Measurements from ENCODE around the gene GLCE.
"Not testable (repeated sequence)": the region's sequence is repeated elsewhere in the genome, so short reads cannot be mapped to it uniquely, and the experiment has no call there.

GLCE gene

DNA sequence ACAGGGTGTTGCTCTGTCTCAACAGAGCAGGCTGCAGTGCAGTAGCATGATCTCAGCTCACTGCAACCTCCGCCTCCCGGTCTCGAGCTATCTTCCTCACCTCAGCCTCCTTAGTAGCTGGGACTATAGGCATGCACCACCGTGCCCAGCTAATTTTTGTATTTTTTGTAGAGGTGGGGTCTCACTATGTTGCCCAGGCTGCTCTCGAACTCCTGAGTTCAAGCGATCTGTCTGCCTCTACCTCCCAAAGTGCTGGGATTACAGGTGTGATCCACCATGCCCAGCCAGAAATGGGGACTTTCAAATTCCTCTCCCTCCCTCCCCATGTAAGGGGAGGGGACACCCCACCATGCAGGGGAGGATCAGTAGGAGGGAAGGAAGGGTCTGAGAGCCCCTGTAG, 141.7 kb downstream of the GLCE start:
- not testable (repeated sequence) for DNase-seq

DNA sequence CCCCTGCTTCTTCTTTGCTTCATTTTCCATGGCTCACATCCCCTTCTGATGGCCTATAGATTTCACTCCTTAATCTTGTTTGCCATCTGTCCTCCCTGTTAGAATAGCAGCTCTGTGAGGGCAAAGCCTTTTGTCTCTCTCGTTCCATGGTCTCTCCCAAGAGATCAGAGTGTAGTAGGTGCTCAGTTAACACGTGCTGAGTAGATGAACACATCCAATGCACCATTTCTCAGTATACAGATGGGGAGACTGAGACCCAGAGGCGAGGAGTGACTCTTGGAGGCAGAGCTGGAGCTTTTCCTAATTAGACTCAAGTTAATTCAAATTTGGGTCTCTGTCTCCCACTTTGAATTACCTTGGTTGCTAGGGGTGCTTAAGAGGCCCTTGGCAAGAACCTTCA, 142.5 kb downstream of the GLCE start:
- peak; percentile 83 for DNase-seq

GRCh38 chr15:69303337-69304181, 143.1 kb downstream of the GLCE start:
- no peak for DNase-seq

DNA sequence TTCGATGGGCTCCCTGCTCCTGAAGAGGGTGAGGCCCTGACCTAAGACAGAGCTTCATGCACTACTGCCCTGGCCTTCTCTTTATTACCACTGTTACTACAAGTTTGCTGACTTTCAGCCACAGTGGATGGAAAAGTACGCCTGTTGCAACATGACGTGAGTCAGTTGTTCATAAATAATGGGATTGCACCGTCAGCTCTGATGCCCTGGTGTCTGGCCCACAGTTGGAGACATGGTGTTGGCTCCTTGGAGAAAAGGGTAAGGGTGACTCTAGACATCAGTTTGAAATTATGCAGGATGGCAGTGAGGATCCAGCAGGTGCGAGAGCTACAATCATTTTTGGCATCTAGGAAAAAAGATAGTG, 143.7 kb downstream of the GLCE start:
- DNase-seq, result no peak

GRCh38 chr15:69305204-69305931, 144.9 kb downstream of the GLCE start:
- DNase-seq, result no peak

GRCh38 chr15:69305933-69306568, 145.6 kb downstream of the GLCE start:
- no peak for DNase-seq

GRCh38 chr15:69307939-69308338, 147.5 kb downstream of the GLCE start:
- DNase-seq, result no peak

DNA sequence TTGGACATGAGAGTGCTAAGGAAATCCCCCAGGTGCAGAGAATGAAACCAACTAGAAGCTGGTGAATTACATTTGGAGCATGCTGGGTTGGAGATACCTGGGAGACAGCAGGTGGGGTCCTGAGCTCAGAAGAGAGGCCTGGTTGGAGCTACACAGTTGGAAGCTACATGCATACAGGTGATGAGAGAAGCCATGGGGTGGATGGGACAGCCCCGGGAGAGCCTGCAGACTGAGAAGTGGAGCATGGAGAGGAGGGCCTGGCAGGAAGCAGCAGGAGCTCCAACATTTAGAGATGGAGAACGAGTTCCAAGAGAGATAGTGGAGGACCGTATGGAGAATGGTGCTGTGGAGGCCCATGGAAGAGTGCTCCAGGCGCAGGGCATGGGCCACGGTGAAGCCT, 148.5 kb downstream of the GLCE start:
- no peak for DNase-seq

DNA sequence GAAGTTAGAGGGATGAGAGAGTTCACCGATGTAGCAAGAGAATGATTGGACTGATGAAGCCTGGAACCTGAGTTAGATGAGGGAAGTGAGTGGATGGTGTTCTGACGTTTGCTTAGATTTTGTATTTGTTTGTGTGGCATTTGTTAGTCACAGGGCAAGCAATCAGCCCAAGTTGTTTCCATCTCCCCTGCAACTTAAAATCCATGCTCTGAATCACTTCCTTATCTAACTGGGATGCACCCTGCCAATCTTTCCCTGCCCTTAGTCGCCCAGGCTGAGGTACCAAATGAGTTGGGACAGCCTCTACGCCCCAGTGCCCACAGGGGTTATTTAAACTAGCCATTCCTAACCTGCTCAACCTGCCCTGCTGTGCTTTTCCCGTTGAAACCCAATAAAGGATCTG, 150.9 kb downstream of the GLCE start:
- DNase-seq, result no peak

- no peak for DNase-seq
Measured at GRCh38 chr15:69313432-69314000, 153.1 kb downstream of the GLCE start.

DNA sequence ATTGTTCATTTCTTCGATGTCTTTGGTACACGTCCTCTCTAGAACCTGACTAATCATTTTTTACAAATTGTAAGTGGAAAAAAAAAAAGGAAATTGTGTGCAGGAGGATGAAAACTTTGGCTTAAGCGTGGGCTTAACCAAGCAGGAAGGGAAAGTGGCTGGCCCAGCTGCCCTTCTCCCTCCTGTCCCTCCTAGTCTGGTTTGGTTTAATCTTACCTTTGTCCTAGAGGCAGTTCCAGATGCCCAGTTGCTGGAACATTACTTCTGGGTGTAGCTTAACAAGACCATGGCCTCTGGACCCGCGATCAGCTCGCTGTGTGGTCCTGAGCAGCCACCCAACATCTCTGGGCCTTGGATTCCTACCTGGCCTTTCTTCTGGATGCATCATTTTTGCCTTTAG, 153.7 kb downstream of the GLCE start:
- no peak for DNase-seq

DNA sequence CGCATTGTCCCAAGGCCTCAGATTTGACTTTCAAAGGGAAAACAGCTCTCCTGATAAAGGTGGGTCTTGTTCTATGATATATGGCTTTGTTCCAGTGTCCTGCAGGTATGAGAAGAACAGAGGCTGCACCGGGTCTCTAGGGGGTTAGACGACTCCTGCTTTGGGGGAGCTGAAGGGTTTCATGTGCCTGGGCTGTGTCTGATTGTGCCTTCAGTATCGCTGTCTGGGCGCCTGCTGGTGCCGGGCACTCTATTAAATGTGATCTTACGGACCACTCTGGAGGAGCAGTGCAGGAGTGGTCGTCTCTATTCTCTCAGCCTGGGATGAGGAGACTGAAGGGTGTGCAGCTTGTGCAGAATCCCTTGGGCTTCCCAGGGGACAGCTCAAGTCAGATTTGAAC, 154.3 kb downstream of the GLCE start:
- DNase-seq, result no peak

DNA sequence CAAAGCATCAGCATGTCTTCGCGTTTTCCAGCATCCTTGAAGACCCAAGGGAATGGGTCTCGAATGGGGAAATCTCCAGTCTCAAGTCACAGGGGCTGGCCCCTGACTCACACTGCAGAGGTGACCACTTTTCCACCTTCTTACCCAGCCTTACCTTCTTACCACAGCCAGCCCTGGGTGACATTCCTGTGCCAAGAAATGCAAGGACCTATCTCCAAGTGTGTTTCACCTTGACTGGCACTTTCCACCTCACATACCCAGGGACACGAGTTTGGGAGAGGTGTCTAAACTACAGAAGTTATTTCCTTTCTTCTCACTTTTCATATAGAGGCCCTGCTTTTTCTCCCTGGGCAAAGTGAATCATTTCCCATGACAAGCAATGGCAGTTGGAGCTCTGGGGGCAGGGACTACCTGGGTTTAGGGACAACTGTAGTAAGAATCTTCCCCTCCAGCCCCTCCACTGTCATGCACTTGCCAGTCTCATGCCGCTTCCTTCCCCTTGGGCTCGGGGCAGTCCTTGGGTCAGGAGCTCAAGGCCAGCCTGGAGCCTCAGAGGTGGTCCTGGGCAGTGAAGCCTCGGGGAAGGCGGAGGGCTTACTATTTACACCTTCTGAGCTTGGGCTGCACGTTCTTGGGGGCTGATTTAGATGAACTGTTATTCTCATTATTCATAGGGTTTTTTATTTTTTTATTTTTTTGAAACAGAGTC, 155.1 kb downstream of the GLCE start:
- no peak for DNase-seq

- no peak for DNase-seq
Measured at GRCh38 chr15:69316291-69316690, 155.9 kb downstream of the GLCE start.

DNA sequence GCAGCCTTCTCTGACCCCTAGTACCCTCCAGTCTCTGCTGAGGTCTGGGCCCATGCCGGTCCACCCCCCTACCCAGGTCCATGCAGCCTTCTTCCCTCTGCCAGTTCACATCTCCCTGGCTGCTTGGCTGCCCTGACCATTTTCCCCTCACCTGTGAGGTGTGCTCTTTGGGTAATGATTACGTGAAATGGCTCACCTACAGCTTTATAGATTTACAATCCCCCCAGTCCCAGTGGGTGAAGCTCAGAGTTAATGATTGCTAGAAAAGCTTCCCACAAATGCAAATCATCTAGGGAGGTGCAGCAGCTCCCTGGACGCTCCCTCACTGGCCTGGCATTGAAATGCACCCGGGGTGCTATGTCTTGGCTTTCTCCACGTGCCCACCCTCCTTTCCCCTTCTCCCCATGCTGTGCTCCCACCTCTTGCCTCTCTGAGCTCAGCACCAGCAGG, 157.0 kb downstream of the GLCE start:
- no peak for DNase-seq

DNA sequence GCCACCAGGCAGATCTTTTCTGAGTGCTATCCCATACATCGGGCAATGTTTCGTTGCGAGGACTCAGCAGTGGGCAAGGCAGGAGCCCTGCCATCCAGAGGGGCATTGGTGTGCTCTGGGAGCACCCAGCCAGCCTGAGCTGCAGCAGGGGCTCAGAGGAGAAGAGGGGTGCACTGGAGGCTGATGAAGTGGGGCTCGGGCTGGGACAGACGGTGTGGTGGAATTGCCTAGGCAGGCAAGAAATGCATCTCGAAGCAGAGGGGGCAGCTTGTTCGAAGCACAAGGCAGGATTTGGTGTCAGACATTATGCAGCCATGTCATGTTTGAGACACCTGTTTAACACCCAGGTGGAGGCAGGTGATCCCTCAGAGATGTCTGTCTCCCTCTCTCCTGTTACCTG, 157.6 kb downstream of the GLCE start:
- DNase-seq, result no peak

DNA sequence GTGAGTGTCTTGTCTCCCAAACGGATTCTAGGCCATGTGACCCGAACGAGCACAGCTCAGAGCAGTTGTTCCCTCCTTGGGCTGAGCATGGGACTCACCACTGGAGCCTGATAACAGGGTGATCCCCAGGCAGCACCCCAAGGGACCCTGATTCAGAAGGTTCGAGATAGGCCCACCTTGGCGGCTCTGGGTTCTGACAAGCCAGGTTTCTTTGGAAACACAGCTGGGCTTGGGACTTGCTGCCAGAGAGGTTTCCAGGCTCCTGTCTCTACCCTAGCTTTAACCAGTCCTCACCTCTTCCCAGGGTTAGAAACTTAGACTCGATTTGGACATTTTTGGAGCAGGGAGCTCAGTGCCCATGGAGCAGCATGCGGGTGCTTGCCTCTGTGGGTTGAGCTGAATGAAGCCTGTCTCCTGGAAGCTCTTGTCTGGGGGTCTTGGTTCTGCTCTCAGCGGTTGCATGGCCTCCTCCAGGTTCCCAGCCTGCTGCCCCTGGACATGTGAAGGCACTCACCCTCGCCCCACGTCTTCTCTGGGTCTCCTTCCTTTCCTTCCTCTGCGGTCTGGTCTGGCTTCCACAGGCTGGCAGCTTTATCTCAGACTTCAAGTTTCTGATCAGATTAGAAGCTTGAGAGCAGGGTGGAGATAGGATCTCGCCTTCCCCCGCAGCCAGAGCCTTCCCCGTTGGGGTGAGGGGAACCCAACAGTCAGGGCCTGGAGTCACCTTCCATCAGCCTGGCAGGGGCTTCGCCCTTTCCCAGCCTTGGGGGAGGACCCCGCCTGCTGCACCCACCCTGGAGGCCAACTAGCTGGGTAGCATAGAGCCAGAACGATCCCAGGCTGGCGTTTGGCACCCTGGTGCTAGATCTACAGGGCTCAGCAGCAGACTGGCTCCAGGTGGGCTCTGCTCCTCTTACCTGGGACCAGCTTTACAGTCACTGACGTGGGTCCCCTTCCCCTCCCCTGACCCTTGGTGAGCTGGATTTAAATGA, 159.2 kb downstream of the GLCE start:
- no peak for DNase-seq

DNA sequence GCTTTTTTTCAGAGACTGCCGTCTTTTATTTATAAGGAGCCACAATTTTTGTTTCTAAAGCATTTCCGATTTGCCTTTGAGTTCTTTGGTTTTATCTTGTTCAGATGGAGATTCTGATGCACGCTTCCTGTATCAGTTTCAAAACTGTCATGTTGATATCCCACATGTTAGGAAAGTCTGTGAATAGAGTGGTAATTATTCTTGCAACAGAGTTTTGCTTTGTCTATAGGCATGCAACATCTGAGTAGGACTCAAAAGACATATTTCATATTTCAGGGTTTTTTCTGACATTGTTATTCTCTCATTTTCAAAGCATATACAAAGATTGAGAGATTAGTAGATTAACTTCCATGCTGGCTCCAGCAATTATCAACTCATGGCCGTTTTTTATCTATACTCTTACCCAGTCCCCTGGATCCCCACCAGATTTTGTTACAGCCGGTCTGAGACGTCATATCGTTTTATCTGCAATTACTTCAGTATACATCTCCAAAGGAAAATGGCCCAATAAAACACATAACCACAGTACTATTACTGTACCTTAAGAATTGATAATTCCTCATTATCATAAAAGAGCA, 160.6 kb downstream of the GLCE start:
- DNase-seq, result no peak

All from NCI-H82 (cell line).